ENCODE results near the gene PDS5B.

DNA sequence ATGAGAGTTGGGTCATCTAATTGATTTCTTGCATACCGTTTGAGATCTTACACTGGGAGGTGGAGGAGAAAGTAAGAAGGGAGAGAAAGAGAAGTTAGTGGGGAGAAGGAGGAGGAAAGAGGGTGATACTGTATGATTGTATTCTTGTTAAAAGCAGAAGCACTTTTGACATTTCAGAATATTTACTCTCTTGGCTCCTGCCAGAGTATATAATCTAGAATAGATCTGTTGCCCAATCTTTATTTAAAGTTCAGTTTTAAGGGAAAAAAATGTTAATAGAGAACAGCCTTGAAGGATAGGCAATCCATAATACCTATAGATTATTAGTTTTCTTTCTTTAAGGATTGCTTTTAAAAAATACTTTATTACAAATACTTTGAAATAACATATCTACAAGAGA, 41.5 kb downstream of the PDS5B start:
- TF ChIP-seq POLR2A (IDR thresholded peaks at IDR 0.05) (no peak), POLR2AphosphoS5 (IDR thresholded peaks at IDR 0.05; ENCODE audit: insufficient read depth in 1 of 2, low read depth in 1 of 2) (no peak)
- TF ChIP-seq, protein P1, sequence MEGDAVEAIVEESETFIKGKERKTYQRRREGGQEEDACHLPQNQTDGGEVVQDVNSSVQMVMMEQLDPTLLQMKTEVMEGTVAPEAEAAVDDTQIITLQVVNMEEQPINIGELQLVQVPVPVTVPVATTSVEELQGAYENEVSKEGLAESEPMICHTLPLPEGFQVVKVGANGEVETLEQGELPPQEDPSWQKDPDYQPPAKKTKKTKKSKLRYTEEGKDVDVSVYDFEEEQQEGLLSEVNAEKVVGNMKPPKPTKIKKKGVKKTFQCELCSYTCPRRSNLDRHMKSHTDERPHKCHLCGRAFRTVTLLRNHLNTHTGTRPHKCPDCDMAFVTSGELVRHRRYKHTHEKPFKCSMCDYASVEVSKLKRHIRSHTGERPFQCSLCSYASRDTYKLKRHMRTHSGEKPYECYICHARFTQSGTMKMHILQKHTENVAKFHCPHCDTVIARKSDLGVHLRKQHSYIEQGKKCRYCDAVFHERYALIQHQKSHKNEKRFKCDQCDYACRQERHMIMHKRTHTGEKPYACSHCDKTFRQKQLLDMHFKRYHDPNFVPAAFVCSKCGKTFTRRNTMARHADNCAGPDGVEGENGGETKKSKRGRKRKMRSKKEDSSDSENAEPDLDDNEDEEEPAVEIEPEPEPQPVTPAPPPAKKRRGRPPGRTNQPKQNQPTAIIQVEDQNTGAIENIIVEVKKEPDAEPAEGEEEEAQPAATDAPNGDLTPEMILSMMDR (IDR thresholded peaks at IDR 0.05), result no peak
